ENCODE data around the gene DNAJC5G. TPM values are rescaled to one million over a fixed set of nuclear protein-coding genes. Genes with fewer than 3 reads are reported as not detected.

The DNAJC5G gene
- total RNA-seq (2021; fragmentation: NEBNext Ultra II Directional; extraction: Animal tissue kit (Norgen Biotek cat#: 25700)) = not detected
- long read RNA-seq = 0 reads

DNA sequence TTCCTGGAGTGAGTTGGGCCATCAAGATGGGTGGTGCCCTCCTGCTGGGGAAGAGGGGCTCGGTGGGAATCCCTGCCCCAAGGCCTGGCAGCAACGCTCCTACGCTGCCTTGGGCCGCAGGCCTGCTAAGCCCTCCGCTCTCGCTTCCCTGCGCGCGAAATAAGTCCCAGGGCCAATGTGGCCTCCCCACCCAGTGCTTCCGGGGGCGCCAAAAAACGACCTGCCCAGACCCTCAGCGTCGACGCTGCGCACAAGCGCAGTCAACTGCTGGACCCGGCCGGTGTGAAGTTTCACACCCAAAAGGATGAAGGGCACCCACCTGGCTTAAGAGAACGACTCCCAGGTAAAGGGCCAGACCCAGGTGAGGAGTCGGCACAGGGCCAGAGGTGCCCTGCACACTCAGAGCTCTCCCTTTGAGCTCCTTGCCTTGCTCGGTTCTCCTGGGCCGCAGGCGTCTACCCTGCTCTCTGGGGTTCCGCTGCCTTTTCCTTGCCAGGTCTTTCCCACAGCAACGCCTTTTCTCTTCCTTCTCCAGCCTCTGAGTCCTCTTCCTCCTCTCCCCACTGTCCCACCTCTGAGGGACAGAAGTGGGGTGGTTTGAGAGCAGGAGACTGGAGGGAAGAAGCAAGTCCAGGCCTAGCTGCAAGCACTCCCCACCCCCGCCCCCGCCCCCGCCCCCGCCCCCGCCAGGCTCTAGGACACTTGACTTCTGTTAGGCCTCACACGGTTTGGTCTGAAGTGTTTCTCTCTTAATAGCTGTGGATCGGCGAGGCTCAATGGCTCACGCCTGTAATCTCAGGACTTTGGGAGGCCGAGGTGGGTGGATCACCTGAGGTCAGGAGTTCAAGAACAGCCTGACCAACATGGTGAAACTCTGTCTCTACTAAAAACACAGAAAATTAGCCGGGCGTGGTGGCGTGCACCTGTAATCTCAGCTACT lies at the start of gene DNAJC5G:
TSS of gene DNAJC5G (plus strand) at position 223 of the 940 bp plus-strand sequence. CDS start 1,296 bp downstream, outside the sequence.
- Mint-ChIP-seq H3K27ac (no peak within 1 kb of the TSS), H3K36me3 (ENCODE audit: low read depth) (no peaks in the 10 kb centered on the region), H3K9me3 (no peaks in the 10 kb centered on the region), H3K27me3 (ENCODE audit: insufficient read depth) (peaks cover 12% of the 10 kb centered on the region), H3K4me1 (ENCODE audit: low read depth) (peaks cover 26% of the 10 kb centered on the region), H3K4me3 (no peak within 1 kb of the TSS)
- no peak for TF ChIP-seq CTCF (IDR thresholded peaks at IDR 0.05)
- DNase-seq = no peak

- no peaks in the 10 kb centered on the region for H3K9me3 Mint-ChIP-seq
- H3K27ac Mint-ChIP-seq = no peak overlapping the region
- no peak for TF ChIP-seq CTCF (IDR thresholded peaks at IDR 0.05)
- peaks cover 43% of the 10 kb centered on the region for H3K36me3 Mint-ChIP-seq (ENCODE audit: low read depth)
- H3K27me3 Mint-ChIP-seq (ENCODE audit: insufficient read depth) = no peaks in the 10 kb centered on the region; the same call in 1 of the 2 replicates
- H3K4me3 Mint-ChIP-seq = no peak overlapping the region
- H3K4me1 Mint-ChIP-seq (ENCODE audit: low read depth) = peaks cover 12% of the 10 kb centered on the region
- no peak for DNase-seq
These were observed 49.7 kb upstream of the DNAJC5G start for GRCh38 chr2:27225526-27225925.

DNA sequence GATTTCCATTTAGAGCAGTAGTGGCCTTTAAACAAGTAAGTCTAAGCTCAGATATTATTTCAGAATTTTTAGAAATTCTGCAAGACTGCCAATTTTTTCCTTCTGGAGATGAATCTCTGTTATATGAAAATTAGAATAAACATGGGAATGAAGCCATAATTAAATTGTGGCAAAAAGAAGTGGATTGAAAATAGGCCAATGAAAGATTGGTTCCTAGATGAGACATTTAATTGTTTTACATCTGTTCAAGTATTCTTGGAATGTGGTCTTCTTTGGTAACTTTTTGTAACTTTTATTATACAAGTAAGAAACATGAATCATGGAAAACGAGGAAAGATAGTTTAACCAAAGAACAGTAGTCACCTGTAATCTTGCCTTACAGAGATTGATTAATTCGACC lies 47.7 kb upstream of the DNAJC5G start:
- H3K27me3 Mint-ChIP-seq (ENCODE audit: insufficient read depth) = no peaks in the 10 kb centered on the region; the same call in 1 of the 2 replicates
- DNase-seq = no peak
- peaks cover 36% of the 10 kb centered on the region for H3K36me3 Mint-ChIP-seq (ENCODE audit: low read depth)
- H3K4me1 Mint-ChIP-seq (ENCODE audit: low read depth) = peaks cover 12% of the 10 kb centered on the region
- no peak overlapping the region for H3K27ac Mint-ChIP-seq
- no peak overlapping the region for H3K4me3 Mint-ChIP-seq
- no peaks in the 10 kb centered on the region for H3K9me3 Mint-ChIP-seq
- TF ChIP-seq CTCF (IDR thresholded peaks at IDR 0.05) = no peak

DNA sequence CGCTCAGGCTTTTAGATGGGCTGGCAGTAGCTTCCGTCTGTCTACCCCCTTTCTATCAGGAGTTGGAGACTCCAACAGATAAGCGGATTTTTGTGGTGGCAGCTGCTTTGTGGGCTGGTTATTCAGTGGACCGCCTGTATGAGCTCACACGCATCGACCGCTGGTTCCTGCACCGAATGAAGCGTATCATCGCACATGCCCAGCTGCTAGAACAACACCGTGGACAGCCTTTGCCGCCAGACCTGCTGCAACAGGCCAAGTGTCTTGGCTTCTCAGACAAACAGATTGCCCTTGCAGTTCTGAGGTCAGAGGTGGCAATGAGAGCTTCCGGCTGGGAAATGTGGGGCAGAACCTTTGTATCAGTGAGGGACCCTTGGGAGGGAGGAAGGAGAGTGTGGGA lies 43.3 kb upstream of the DNAJC5G start:
- TF ChIP-seq CTCF (IDR thresholded peaks at IDR 0.05) = no peak
- Mint-ChIP-seq H3K27me3 (ENCODE audit: insufficient read depth) (no peaks in the 10 kb centered on the region; the same call in 1 of the 2 replicates), H3K27ac (no peak overlapping the region), H3K4me3 (no peak overlapping the region), H3K9me3 (no peaks in the 10 kb centered on the region), H3K4me1 (ENCODE audit: low read depth) (peaks cover 11% of the 10 kb centered on the region), H3K36me3 (ENCODE audit: low read depth) (peaks cover 41% of the 10 kb centered on the region)
- no peak for DNase-seq

- Mint-ChIP-seq H3K27ac (no peak overlapping the region), H3K27me3 (ENCODE audit: insufficient read depth) (no peaks in the 10 kb centered on the region; the same call in 1 of the 2 replicates), H3K4me1 (ENCODE audit: low read depth) (no peaks in the 10 kb centered on the region), H3K9me3 (no peaks in the 10 kb centered on the region), H3K4me3 (no peak overlapping the region), H3K36me3 (ENCODE audit: low read depth) (peaks cover 37% of the 10 kb centered on the region)
- no peak for TF ChIP-seq CTCF (IDR thresholded peaks at IDR 0.05)
- no peak for DNase-seq
These were observed 41.9 kb upstream of the DNAJC5G start for GRCh38 chr2:27233341-27233740.
